Activated T-helper 2 cell treated with anti-CD3 and anti-CD28 coated beads, Interferon-gamma antibody, Interleukin-2, Interleukin-4, amounts not matched to agents 10 μg/mL and 5 μg/mL and 100 μg/mL, durations not matched to agents 14 hours and 24 hours and 36 hours (primary cell): Measurements from ENCODE around the gene SELENBP1. TPM values are rescaled to one million over a fixed set of nuclear protein-coding genes. Genes with fewer than 3 reads are reported as not detected.
A peak's percentile ranks its signal among the peaks of the same experiment; 100 is the strongest.

Source experiments
- DNase-seq: peaks from one replicate; pipeline ENCODE4 v3.0.0; 2021; ENCODE audit warnings: low spot score
- H3K27ac Mint-ChIP-seq: one replicate; pipeline ENCODE4 v1.8.0; 2021; ENCODE audit warnings: mixed read lengths
- H3K27me3 Mint-ChIP-seq: one replicate; pipeline ENCODE4 v1.8.0; 2021; ENCODE audit warnings: low read depth, mixed read lengths
- H3K36me3 Mint-ChIP-seq: one replicate; pipeline ENCODE4 v1.8.0; 2021; ENCODE audit warnings: low read depth, mixed read lengths
- H3K4me1 Mint-ChIP-seq: one replicate; pipeline ENCODE4 v1.8.0; 2021; ENCODE audit warnings: low read depth, mixed read lengths
- H3K4me3 Mint-ChIP-seq: one replicate; pipeline ENCODE4 v1.8.0; 2021; ENCODE audit warnings: low read depth, mild to moderate bottlenecking, moderate library complexity, mixed read lengths
- H3K9me3 Mint-ChIP-seq: one replicate; pipeline ENCODE4 v1.8.0; 2021; ENCODE audit warnings: mixed read lengths
- intact Hi-C: fragments of 100-400 bp; cut with micrococcal nuclease; formaldehyde crosslinking; loops from one replicate; pipeline ENCODE4 v1.15.1; 2023
- total RNA-seq: library from RNA; stranded (reverse); gene quantifications from 2 replicates; pipeline ENCODE4 v1.2.3, GENCODE V29; 2022

The SELENBP1 gene
- total RNA-seq = not detected in 2 replicates

DNA sequence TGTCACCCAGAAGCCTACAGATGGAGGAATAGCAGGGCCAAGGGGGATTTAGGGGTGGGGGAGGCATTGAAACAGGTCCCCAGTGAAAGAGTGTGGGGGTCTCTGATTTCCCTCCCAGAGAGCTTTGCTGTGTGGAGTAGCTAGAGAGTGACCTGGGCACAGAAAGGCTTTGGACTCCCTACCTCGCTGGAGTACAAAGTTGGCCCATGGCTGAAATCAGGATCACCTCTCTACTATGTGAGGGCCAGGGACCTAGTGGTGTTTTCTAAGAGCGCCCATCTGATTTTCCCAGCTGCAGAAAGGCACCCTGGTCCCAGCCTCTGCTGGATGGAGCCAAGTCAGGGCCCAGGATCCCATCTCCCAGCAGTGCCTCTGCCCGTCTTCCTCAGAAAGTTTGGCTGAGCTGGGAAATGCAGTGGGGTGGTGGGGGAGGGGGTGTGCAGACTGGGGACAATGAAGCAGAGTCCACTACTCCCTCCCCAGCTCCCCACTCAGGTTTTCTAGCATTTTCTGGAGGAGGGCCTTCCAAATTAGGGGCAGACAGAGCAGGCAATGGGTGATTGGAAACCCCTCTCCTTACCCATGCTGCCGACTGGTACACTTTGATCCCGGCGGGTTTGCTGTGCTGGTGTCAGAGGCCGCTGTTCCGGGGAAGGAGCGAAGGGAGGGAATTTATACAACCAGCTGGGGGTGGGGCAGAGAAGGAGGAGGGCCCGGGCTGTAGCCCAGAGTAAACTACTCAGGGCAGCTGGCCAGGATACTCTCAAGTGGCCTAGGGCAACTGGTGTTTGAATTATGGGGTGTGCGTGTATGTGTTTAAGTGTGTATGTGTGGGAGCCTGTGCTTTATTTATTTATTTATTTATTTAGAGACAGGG is at the start of gene SELENBP1:
SELENBP1 (minus strand) TSS at position 648 of the 877 bp plus-strand sequence; CDS start at position 584, 64 bp downstream.
- intact Hi-C loops = no loop called here
- no peak for DNase-seq

DNA sequence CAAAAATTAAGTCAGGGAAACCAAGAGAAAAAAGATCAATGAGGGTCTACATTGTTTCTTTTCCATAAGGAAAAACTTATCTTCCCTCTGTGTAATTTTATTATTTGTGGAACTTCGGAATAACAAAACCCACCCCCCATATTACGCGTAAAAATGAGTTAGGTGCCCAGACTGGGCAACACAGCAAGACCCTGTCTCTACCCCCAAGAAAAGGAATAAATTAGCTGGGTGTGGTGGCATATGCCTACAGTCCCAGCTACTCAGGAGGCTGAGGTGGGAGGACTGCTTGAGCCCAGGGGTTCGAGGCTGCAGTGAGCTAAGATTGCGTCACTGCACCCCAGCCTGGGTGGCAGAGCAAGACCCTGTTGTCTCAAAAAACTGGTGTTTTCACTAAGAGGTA is 47.3 kb upstream of the SELENBP1 start:
- no peak overlapping the region for H3K4me3 Mint-ChIP-seq
- intact Hi-C loops = no loop called here
- H3K27ac Mint-ChIP-seq = no peak overlapping the region
- no peak for DNase-seq
- H3K4me1 Mint-ChIP-seq = no peaks in the 10 kb centered on the region
- peaks cover 63% of the 10 kb centered on the region for H3K36me3 Mint-ChIP-seq
- H3K27me3 Mint-ChIP-seq = no peaks in the 10 kb centered on the region
- no peaks in the 10 kb centered on the region for H3K9me3 Mint-ChIP-seq

More for the DNA sequence above, at the start of gene SELENBP1:
- Mint-ChIP-seq H3K27me3 (peaks cover 2% of the 10 kb centered on the region), H3K27ac (no peak within 1 kb of the TSS), H3K4me3 (no peak within 1 kb of the TSS), H3K4me1 (no peaks in the 10 kb centered on the region), H3K9me3 (no peaks in the 10 kb centered on the region), H3K36me3 (no peaks in the 10 kb centered on the region)

DNA sequence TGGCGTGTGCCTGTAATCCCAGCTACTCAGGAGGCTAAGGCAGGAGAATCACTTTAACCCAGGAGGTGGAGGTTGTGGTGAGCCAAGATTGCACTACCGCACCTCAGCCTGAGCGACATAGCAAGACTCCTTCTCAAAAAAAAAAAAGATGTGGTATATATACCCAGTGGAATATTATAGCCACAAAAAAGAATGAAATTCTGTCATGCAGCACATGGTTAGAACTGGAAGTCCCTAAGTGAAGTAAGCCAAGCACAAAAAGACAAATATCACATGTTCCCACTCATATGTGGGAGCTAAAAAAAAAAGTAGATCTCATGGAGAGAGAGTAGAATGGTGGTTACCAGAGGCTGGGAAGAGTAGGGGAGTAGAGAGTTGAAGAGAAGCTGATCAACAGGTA is 45.6 kb upstream of the SELENBP1 start:
- Mint-ChIP-seq H3K4me1 (no peaks in the 10 kb centered on the region), H3K9me3 (no peaks in the 10 kb centered on the region), H3K4me3 (no peak overlapping the region), H3K27ac (no peak overlapping the region), H3K27me3 (no peaks in the 10 kb centered on the region), H3K36me3 (peaks cover 58% of the 10 kb centered on the region)
- DNase-seq = no peak
- intact Hi-C loops = no loop called here

DNA sequence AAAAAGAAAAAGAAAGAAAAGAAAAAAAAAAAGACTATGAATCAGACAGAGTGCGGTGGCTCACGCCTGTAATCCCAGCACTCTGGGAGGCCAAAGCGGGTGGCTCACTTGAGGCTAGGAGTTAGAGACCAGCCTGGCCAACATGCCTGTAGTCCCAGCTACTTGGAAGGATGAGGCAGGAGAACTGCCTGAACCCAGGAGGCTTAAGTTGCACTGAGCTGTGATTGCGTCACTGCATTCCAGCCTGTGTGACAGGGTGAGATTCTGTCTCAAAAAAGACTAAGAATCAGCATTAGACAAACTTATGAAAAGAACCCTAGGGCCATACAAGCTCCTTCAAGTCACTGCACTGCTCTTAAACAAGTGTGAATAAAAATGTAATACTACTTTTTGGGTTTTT is 43.7 kb upstream of the SELENBP1 start:
- H3K4me1 Mint-ChIP-seq = no peaks in the 10 kb centered on the region
- H3K27ac Mint-ChIP-seq = no peak overlapping the region
- no peak overlapping the region for H3K4me3 Mint-ChIP-seq
- intact Hi-C loops = no loop called here
- DNase-seq = no peak
- H3K9me3 Mint-ChIP-seq = no peaks in the 10 kb centered on the region
- H3K36me3 Mint-ChIP-seq = peaks cover 56% of the 10 kb centered on the region
- no peaks in the 10 kb centered on the region for H3K27me3 Mint-ChIP-seq

DNA sequence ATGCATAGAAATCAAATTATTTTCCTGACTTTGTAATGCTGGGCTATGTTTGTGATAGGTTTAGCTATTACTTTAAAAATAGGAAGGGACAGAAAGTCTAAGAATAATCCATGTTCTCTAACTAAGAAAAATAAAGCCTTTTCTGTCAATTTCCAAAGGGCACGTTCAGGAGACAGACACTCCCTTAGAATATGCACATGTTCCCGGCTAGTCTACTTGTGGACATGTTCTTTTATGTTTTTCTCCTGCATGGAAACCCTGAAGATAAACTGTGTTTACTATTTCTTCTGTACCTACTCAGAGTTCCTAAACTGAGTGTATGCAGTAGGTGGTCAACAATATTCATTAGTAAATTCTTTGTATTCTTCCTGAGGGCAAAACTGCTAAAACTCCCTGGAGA is 39.4 kb upstream of the SELENBP1 start:
- Mint-ChIP-seq H3K9me3 (no peaks in the 10 kb centered on the region), H3K36me3 (peaks cover 75% of the 10 kb centered on the region), H3K4me1 (no peaks in the 10 kb centered on the region), H3K27ac (no peak overlapping the region), H3K4me3 (no peak overlapping the region), H3K27me3 (no peaks in the 10 kb centered on the region)
- DNase-seq = no peak
- intact Hi-C loops = no loop called here

DNA sequence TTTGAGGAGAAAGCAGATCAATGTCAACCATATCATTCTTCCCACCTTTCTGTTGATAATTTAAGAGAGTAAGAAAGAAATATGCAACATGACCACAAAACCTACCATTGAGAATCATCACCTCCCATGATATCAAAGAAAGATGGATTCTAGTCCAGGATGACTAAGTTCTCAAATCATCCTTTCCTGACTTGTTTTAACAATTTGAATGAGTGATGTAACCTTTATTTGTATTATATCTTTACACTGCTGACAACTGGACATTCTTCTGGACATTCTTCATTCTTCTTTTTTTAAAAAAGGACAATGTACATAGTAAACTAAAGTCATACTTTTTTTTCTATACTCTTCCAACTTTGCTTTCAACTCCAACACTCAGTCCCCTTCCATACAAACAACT is 36.4 kb upstream of the SELENBP1 start:
- Mint-ChIP-seq H3K27ac (no peak overlapping the region), H3K4me1 (peaks cover under 1% of the 10 kb centered on the region), H3K4me3 (no peak overlapping the region), H3K9me3 (no peaks in the 10 kb centered on the region), H3K36me3 (peaks cover 85% of the 10 kb centered on the region), H3K27me3 (no peaks in the 10 kb centered on the region)
- DNase-seq = no peak
- intact Hi-C loops = no loop called here

DNA sequence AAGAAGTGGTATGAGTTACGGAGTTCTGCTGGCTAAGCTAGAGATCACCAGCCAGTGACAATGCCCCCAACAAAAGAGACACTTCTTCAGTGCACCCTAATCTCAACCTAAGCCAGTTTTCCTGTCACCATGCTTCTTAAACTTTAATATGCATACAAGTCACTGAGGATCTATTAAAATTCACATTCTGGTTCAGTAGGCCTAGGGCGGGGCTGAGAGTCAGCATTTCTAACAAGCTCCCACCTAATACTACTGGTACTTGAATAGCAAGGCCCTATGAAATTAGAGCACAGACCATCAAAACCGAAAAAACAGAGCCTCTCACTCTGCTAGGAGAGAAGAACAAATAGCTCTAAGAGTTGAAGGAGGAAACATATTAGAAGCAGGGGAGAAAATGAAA is 34.8 kb upstream of the SELENBP1 start:
- H3K27ac Mint-ChIP-seq = no peak overlapping the region
- no peaks in the 10 kb centered on the region for H3K9me3 Mint-ChIP-seq
- no peak overlapping the region for H3K4me3 Mint-ChIP-seq
- H3K36me3 Mint-ChIP-seq = peaks cover 90% of the 10 kb centered on the region
- no peak for DNase-seq
- peaks cover 2% of the 10 kb centered on the region for H3K4me1 Mint-ChIP-seq
- H3K27me3 Mint-ChIP-seq = no peaks in the 10 kb centered on the region
- intact Hi-C loops = no loop called here

DNA sequence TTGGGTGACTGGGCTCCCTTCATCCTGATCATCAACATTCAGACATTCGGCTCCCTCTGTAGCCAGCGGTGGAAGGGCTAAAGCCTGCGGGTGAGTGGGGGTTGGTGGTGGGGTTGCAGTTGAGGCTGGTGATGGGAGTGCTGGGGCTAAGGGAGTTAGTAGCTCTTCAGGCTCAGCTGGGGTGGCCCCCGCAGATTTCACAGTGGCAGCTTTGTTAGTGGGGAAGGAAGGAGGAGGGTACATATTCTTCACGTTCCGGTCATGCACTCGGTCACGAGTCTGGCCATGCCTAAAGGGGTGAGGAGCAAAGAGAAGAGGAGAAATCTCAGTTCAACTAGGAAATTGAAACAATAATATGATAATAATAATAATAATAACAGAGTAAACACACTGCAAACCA is 33.7 kb upstream of the SELENBP1 start:
- H3K4me3 Mint-ChIP-seq = no peak overlapping the region
- H3K9me3 Mint-ChIP-seq = no peaks in the 10 kb centered on the region
- intact Hi-C loops = no loop called here
- H3K36me3 Mint-ChIP-seq = peaks cover 92% of the 10 kb centered on the region
- no peak for DNase-seq
- no peaks in the 10 kb centered on the region for H3K27me3 Mint-ChIP-seq
- H3K4me1 Mint-ChIP-seq = peaks cover 6% of the 10 kb centered on the region
- H3K27ac Mint-ChIP-seq = no peak overlapping the region

DNA sequence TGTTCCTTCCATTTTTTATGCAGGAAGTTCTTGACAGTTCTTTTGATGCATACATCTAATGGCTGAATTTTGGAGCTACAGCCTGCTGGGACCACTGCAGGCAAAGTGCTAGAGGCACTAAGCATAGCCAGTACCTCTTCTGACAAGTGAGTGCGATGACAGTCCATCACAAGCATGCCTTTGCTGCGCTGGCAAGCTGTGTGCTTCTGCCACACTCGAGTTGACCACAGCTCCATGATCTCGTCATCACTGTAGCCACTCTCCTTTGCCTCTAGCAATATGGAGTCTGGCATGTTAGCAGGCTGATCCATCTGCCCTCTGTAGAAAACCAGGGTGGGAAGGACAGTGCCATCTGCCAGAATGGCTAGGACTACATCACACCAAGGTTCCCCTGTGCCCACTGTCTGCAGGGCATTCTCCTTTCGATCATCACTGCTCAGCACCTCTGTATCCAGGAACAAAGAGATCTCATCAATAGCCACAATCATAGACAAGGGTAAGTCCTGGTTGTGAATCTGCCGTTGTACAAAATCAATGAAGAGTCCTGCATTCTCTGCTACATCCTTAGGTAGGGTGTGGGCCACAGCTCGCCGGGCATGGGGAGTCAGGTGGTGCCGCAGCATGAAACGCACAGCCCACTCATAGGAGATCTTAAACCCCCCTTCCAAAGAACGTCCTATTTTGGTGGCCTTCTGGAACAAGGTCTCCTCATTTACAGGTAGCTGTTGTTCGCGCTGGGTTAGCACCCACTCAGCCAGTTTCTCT is 32.9 kb upstream of the SELENBP1 start:
- Mint-ChIP-seq H3K9me3 (no peaks in the 10 kb centered on the region), H3K27ac (no peak overlapping the region), H3K36me3 (peaks cover 92% of the 10 kb centered on the region), H3K27me3 (no peaks in the 10 kb centered on the region), H3K4me3 (no peak overlapping the region), H3K4me1 (peaks cover 12% of the 10 kb centered on the region)
- no peak for DNase-seq
- intact Hi-C loops = no loop called here

DNA sequence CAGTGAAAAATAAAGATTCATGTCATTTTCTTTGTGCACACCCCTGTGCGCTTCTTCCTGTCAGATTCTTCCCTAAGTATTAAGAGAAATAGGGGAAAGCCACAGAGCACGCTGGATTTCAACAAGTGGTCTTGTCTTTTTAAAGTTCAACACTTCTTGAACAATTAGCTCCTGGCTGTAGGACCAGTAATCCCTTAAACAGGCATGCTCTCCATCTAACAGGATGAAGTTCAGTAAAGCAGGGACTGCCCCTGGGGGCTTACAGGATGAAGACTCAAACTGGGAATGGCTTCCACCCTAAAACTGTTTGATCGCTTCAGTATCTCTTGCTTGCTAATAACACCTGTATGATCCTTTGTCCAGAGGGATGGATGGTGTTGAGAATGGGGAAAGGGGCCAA is 31.1 kb upstream of the SELENBP1 start:
- Mint-ChIP-seq H3K9me3 (no peaks in the 10 kb centered on the region), H3K4me1 (peaks cover 19% of the 10 kb centered on the region), H3K36me3 (peaks cover 86% of the 10 kb centered on the region), H3K27me3 (no peaks in the 10 kb centered on the region), H3K4me3 (no peak overlapping the region), H3K27ac (peak overlapping the region; percentile 44)
- intact Hi-C loops = no loop called here
- DNase-seq = no peak

DNA sequence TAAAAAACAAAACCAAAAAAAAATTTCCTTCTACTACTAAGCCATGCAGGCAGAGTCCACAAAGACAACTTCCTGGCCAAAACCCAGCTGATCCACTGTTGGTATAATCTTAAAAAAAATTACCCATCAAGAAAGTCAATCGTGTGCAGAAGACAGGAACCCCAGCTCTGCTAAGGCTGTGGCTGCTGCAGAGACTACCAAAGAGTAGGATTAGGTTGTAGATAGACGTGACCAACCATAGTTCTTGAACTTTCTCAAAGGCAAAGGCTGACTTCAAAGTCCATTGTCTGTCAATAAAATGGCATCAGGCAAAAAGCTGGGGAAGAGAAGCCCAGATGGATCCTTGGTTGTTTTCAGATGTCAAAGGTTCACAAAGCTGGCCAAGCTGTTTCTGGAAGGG is 30.3 kb upstream of the SELENBP1 start:
- H3K4me1 Mint-ChIP-seq = peaks cover 19% of the 10 kb centered on the region
- H3K27me3 Mint-ChIP-seq = no peaks in the 10 kb centered on the region
- H3K36me3 Mint-ChIP-seq = peaks cover 77% of the 10 kb centered on the region
- intact Hi-C loops = no loop called here
- no peak for DNase-seq
- no peak overlapping the region for H3K27ac Mint-ChIP-seq
- no peaks in the 10 kb centered on the region for H3K9me3 Mint-ChIP-seq
- no peak overlapping the region for H3K4me3 Mint-ChIP-seq

DNA sequence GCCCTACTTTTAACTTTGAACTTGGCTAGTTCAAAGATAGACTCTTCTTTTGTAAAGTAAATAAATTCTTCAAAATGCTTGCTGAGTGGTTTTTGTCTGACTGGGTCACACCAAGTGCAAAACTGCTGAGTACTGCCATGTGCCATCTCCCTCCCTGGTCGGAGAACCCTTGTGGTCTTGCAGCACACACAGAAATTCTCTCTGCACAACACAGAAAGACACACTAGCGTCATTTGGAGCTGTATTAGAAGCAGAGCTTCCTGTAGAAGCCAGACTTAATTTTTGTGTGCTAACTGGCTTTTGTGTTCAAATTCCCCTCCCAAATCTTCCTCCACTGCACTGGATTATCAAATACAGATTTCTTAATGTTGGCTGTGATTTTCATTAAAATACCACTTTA is 29.4 kb upstream of the SELENBP1 start:
- DNase-seq = no peak
- Mint-ChIP-seq H3K36me3 (peaks cover 71% of the 10 kb centered on the region), H3K27ac (peak overlapping the region; percentile 45), H3K9me3 (no peaks in the 10 kb centered on the region), H3K4me3 (peak overlapping the region; percentile 32), H3K27me3 (no peaks in the 10 kb centered on the region), H3K4me1 (peaks cover 19% of the 10 kb centered on the region)
- intact Hi-C loops = no loop called here

DNA sequence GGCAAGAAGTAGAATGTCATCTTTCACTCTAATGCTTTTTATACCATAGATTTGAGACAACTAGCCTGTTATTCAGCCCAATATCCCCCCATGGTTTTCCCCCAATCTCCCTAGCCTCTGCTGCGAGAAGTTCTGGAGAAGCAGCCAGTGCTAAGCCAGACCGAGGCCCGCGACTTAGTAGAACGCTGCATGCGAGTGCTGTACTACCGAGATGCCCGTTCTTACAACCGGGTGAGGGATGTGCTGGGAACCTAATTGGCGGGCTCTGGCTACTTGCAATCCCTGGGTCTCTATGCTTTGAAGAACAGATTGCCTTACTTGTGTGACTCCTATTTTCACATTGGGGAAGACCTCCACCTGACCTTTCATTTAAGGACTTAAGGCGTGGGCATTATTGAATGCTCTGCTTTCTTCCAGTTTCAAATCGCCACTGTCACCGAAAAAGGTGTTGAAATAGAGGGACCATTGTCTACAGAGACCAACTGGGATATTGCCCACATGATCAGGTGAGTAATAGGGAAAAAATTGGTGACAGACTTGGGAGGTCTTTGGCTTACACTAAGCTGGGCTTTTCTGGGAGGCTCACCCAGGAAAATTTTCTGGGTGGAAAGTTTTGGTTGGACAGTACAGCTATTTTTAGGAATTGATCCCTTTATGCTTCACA is 28.8 kb upstream of the SELENBP1 start:
- intact Hi-C loops = no loop called here
- Mint-ChIP-seq H3K27ac (peak overlapping the region; percentile 100), H3K27me3 (no peaks in the 10 kb centered on the region), H3K9me3 (no peaks in the 10 kb centered on the region), H3K4me1 (peaks cover 19% of the 10 kb centered on the region), H3K4me3 (peak overlapping the region; percentile 98), H3K36me3 (peaks cover 68% of the 10 kb centered on the region)
- DNase-seq = no peak
